D721Med (cell line): ENCODE data around the gene USB1.
"Not testable (repeated sequence)": the region's sequence is repeated elsewhere in the genome, so short reads cannot be mapped to it uniquely, and the experiment has no call there.

Source experiments
- DNase-seq: peaks from one replicate; pipeline ENCODE4 v3.0.0; 2011; ENCODE audit warnings: low spot score; ENCODE audit not compliant: insufficient read length
- FAIRE-seq: peaks from 2 replicates; lab custom pipeline; 2011; peaks lifted over from hg19 to GRCh38; lab: Jason Lieb, UNC
- TF ChIP-seq, protein P1 (sequence below): IDR thresholded peaks from 2 replicates; pipeline ENCODE4 v1.5.1; 2012; ENCODE audit warnings: mild to moderate bottlenecking, control low read depth; ENCODE audit not compliant: insufficient read depth; ENCODE audit errors: missing control alignments

USB1 gene

DNA sequence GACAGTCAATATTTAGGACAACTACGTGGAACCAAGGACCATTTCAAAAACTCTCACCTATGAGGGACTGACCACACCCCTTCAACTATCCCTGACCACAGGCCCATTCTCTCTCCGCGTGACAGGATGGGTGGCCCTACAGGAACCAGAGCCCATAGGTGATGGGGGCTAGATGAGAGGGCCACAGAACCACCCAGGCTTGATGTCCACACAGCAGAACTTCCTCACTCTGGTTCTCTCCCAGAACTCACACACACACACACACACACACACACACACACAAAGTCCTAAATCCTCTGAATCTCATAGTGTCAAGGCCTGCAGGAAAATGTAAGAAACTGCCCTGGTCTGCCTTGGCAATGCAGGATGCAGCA is 2.2 kb upstream of the USB1 start:
- FAIRE-seq (no peak), DNase-seq (no peak)
- TF ChIP-seq, protein P1, sequence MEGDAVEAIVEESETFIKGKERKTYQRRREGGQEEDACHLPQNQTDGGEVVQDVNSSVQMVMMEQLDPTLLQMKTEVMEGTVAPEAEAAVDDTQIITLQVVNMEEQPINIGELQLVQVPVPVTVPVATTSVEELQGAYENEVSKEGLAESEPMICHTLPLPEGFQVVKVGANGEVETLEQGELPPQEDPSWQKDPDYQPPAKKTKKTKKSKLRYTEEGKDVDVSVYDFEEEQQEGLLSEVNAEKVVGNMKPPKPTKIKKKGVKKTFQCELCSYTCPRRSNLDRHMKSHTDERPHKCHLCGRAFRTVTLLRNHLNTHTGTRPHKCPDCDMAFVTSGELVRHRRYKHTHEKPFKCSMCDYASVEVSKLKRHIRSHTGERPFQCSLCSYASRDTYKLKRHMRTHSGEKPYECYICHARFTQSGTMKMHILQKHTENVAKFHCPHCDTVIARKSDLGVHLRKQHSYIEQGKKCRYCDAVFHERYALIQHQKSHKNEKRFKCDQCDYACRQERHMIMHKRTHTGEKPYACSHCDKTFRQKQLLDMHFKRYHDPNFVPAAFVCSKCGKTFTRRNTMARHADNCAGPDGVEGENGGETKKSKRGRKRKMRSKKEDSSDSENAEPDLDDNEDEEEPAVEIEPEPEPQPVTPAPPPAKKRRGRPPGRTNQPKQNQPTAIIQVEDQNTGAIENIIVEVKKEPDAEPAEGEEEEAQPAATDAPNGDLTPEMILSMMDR: no peak

DNA sequence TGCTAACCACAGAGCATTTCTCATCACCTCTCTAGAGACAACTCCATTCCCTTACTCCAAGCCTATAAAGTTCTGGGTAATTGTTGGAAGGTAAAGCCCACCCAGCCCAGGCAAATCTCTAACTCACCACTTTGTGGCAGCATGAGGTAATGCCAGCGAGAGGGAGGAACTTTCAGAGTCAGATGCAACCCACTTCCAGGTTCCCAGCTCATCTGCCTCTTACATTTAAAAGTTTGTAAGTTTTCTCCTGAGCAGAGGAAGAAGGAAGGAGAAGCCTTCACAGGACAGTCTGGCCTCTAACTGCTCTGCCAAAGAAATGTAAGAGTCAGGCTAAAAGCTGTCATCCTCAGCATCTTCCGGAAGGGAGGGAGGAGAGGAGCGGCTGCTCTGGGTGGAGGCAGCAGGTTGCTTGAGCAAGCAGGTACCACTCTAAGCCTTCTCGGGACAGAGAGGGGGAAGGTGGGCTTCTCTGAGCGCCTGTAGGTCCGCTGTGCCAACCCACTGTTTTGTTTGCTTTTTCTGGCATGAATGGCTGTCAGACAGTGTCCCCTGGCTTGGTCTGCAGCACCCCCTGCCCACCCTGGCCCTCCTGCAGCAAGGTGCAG is 1.7 kb upstream of the USB1 start:
- DNase-seq (no peak), FAIRE-seq (no peak)
- TF ChIP-seq, protein P1: no peak

DNA sequence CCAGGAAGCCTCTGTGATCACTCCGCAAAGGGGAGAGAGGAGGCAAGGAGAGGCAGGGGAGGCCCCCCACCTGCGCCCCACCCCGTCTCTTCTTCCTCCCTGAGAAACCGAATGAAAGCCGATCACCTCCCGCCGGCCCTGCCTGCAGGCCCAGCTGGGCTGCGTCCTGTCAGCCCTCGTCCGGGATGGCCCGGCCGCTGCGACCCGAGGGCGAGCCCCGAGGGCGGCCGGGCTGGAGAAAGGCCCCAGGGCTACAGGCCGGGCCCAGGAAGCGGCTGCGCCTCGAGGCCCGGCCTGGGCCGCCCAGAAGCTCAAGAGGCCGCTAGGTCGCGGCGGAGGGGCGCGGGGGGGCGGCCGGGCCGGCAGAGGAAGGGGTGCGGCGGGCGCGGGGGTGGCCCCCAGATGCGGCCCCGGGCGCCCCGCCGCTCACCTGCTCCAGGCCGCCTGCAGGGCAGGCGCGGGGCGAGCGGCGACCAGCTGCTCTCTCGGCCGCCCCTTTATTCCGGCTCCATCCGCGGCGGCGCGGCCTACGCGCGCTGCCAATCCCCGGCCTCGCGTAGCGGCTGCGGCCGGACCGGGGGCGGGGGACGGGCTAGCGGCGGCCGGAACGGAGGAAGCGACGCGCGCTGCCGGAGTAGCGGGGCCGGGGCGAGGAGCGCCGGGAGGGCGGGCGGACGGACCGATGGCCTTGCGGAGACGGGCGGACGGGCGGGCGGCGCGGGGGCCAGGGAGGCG is 1.1 kb upstream of the USB1 start, which contains the start of gene ZNF319:
ZNF319 (minus strand) TSS at position 702 of the 735 bp plus-strand sequence. CDS start 2,407 bp downstream, outside the sequence.
- TF ChIP-seq, protein P1: no peak
- FAIRE-seq (no peak), DNase-seq (no peak)

DNA sequence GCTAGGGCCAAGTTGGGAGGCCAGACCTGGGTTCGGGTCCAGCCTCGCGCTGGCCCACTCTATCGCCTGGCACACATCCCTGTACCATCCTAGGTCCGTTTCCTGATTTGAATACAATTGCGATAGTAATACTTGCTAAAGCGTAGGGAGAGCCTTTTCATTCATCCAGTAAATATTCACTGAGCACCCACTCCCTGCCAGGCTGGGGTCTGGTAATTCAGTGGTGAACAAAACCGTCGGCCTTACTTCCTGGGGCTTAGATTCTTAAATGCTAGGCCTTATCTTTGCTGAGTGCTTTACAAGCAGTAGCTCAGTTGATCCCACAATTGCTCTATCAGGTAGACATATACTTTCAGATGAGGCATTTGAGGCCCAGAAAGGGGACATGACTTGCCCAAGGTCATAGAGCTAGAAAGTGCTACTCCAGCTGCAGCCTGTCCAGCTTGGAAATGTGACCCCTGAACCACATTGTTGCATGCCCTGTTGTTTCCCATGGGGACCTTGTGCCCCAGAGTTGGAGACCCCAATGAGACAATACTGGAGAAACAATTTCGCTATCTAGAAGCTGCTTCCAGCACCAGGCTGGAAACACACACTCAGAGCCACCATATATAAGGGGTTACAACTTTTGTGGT is 691 bp downstream of the USB1 start:
- TF ChIP-seq, protein P1: no peak
- DNase-seq (no peak), FAIRE-seq (no peak)

DNA sequence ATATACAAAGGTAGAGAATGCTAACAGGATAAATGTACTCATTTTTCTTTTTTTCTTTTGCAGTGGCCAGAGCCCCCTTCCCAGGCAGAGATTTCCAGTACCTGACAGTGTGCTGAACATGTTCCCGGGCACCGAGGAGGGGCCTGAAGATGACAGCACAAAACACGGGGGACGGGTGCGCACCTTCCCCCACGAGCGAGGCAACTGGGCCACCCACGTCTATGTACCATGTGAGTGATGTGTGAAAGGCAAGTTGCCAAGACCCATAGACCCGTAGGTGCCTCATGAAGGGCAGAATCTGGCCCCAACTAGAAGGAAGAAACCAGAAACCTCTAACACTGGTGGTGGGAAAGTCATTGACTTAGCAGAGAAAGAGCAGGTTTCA is 1.2 kb downstream of the USB1 start:
- DNase-seq: no peak
- FAIRE-seq: no peak
- TF ChIP-seq, protein P1: no peak

DNA sequence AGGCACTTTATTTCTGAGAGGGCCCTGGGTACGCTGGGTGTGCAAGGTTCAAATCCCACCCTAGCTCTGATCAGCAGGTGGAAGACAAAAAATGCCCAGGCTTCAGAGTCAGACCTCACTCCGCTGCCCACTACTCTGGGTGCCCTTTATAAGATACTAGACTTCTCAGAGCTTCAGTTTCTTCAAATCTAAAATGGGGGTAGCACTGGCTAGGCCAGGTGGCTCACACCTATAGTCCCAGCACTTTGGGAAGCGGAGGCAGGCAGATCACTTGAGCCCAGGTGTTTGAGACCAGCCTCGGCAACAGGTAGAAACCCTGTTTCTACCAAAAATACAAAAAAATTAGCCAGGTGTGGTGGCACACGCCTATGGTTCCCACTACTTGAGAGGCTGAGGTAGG is 1.7 kb downstream of the USB1 start:
- DNase-seq: no peak
- no peak for FAIRE-seq
- TF ChIP-seq, protein P1: no peak

DNA sequence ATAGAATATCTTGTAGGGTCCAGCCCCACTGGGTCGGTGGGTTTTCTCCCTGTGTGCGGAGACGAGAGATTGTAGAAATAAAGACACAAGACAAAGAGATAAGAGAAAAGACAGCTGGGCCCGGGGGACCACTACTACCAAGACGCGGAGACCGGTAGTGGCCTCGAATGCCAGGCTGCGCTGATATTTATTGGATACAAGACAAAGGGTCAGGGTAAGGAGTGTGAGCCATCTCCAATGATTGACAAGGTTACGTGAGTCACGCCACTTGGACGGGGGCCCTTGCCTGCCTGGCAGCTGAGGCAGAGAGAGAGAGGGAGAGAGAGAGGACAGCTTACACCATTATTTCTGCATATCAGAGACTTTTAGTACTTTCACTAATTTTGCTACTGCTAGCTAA is 3.5 kb downstream of the USB1 start:
- not testable (repeated sequence) for DNase-seq, FAIRE-seq
